GM12801 (cell line): ENCODE measurements around the gene ZWINT.

Experiments used
- TF ChIP-seq, protein P1 (sequence below): IDR thresholded peaks from one replicate; pipeline ENCODE4 v1.5.1; 2011; ENCODE audit warnings: control low read depth; ENCODE audit not compliant: insufficient read length; ENCODE audit errors: extremely low read depth

The ZWINT gene

DNA sequence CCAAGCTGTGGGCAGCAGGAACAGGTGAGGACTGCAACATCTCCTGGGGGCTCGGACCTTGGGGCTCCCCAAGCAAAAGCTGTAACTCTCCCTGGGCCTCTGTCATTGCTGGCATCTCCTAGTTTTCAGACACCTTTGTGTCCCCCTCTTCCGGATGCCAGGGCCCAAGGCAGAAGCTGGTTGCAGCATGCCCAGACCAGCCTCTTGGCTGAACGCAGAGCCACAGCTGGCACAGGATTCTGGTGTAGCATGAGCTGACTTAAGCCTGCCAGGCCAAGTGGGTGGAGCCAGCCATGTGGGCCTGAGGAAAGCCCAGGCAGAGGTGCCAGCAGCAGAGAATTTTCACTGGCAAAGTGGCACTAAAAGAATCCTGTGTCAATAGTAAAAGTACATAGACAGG, 43.5 kb downstream of the ZWINT start:
- TF ChIP-seq, protein P1, sequence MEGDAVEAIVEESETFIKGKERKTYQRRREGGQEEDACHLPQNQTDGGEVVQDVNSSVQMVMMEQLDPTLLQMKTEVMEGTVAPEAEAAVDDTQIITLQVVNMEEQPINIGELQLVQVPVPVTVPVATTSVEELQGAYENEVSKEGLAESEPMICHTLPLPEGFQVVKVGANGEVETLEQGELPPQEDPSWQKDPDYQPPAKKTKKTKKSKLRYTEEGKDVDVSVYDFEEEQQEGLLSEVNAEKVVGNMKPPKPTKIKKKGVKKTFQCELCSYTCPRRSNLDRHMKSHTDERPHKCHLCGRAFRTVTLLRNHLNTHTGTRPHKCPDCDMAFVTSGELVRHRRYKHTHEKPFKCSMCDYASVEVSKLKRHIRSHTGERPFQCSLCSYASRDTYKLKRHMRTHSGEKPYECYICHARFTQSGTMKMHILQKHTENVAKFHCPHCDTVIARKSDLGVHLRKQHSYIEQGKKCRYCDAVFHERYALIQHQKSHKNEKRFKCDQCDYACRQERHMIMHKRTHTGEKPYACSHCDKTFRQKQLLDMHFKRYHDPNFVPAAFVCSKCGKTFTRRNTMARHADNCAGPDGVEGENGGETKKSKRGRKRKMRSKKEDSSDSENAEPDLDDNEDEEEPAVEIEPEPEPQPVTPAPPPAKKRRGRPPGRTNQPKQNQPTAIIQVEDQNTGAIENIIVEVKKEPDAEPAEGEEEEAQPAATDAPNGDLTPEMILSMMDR = no peak

DNA sequence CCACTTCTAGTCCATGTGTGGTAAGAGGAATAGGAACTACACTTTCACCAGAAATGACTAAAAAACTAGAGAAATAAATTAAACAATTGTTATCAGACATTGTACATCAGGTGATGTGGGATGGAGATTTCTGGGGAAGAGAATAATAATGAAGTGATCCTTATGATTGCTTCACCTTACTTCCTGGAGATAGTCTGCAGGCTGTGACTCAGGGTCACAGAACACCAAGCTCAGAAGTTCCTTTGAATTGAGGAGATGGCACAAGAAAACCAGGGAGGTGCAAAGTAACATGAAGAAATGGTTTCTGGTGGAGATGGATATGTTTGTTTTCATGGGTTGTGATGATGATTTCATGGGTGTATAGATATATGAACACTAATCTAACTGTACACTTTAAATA, 44.5 kb downstream of the ZWINT start:
- TF ChIP-seq, protein P1 = no peak
